Keratinocyte (primary cell): Measurements from ENCODE around the gene KDM3A. TPM values are rescaled to one million over a fixed set of nuclear protein-coding genes. Genes with fewer than 3 reads are reported as not detected.

Source experiments
- DNase-seq: peaks from one replicate; pipeline ENCODE4 v3.0.0-alpha.2; 2011; ENCODE audit warnings: low read depth, missing footprints, low spot score
- FAIRE-seq: peaks from 2 replicates; lab custom pipeline; 2011; peaks lifted over from hg19 to GRCh38; lab: Jason Lieb, UNC
- H2AFZ ChIP-seq: 2 replicates; pipeline ENCODE4 v1.6.0; 2012; ENCODE audit warnings: low read length, control low read depth, inconsistent platforms; ENCODE audit not compliant: control insufficient read depth
- H3K27ac ChIP-seq: 2 replicates; pipeline ENCODE4 v1.5.1; 2011; ENCODE audit warnings: low read length; ENCODE audit not compliant: control insufficient read depth, insufficient read depth
- H3K27me3 ChIP-seq: 3 replicates; pipeline ENCODE4 v1.6.0; 2011; ENCODE audit warnings: low read length; ENCODE audit not compliant: control insufficient read depth, insufficient read depth; ENCODE audit errors: extremely low read depth
- H3K36me3 ChIP-seq, 2 experiments: 2 replicates in 1 of 2; 3 replicates in 1 of 2; pipeline ENCODE4 v1.5.1; 2011; ENCODE audit warnings: low read length in 2 of 2, mild to moderate bottlenecking in 1 of 2; ENCODE audit not compliant: control insufficient read depth in 2 of 2, insufficient read depth in 2 of 2; ENCODE audit errors: extremely low read depth in 1 of 2
- H3K4me1 ChIP-seq: 3 replicates; pipeline ENCODE4 v1.5.1; 2011; ENCODE audit warnings: low read length; ENCODE audit not compliant: control insufficient read depth, insufficient read depth; ENCODE audit errors: extremely low read depth
- H3K4me2 ChIP-seq: 3 replicates; pipeline ENCODE4 v1.6.0; 2011; ENCODE audit warnings: low read depth, low read length; ENCODE audit not compliant: control insufficient read depth, insufficient read depth; ENCODE audit errors: extremely low read depth
- H3K4me3 ChIP-seq, 3 experiments: fragments of 200-600 bp in 1 of 3; sonication (generic) in 1 of 3; 2 replicates in 2 of 3; 3 replicates in 1 of 3; pipeline ENCODE4 v1.5.1; 2011 to 2016; ENCODE audit warnings: low read length in 3 of 3, mild to moderate bottlenecking in 3 of 3, control low read depth in 2 of 3, inconsistent platforms in 1 of 3, low read depth in 1 of 3, mixed read lengths in 1 of 3, mixed run types in 1 of 3, moderate library complexity in 1 of 3; ENCODE audit not compliant: control insufficient read depth in 2 of 3, insufficient read depth in 2 of 3; ENCODE audit errors: extremely low read depth in 1 of 3
- H3K79me2 ChIP-seq: 2 replicates; pipeline ENCODE4 v1.6.0; 2012; ENCODE audit warnings: low read length; ENCODE audit not compliant: control insufficient read depth, insufficient read depth
- H3K9ac ChIP-seq: 3 replicates; pipeline ENCODE4 v1.6.0; 2011; ENCODE audit warnings: low read length; ENCODE audit not compliant: control insufficient read depth, insufficient read depth; ENCODE audit errors: extremely low read depth
- H3K9me1 ChIP-seq: 3 replicates; pipeline ENCODE4 v1.6.0; 2011; ENCODE audit warnings: low read length; ENCODE audit not compliant: control insufficient read depth, insufficient read depth; ENCODE audit errors: extremely low read depth
- H3K9me3 ChIP-seq: 2 replicates; pipeline ENCODE4 v1.5.1; 2012; ENCODE audit warnings: low read depth, low read length; ENCODE audit not compliant: control insufficient read depth
- H4K20me1 ChIP-seq: 3 replicates; pipeline ENCODE4 v1.6.0; 2011; ENCODE audit warnings: low read length; ENCODE audit not compliant: control insufficient read depth, insufficient read depth; ENCODE audit errors: extremely low read depth
- CTCF ChIP-seq, 3 experiments: IDR thresholded peaks in 1 of 3; conservative IDR thresholded peaks in 1 of 3; optimal IDR thresholded peaks in 1 of 3; 2 replicates in 2 of 3; 3 replicates in 1 of 3; pipeline versions ENCODE3 to v1.5.1; 2011; ENCODE audit warnings: low read length in 3 of 3, mild to moderate bottlenecking in 3 of 3, moderate library complexity in 2 of 3, control low read depth in 1 of 3, inconsistent platforms in 1 of 3; ENCODE audit not compliant: insufficient read depth in 2 of 3; ENCODE audit errors: extremely low read depth in 1 of 3
- EZH2 ChIP-seq: IDR thresholded peaks from one replicate; pipeline ENCODE4 v1.6.1; 2012; ENCODE audit warnings: inconsistent platforms, mild to moderate bottlenecking, low read length, moderate library complexity
- dilution Hi-C: fragments of 300-500 bp; cut with MboI; formaldehyde crosslinking; loops from one replicate; pipeline ENCODE4 v1.7.0; 2020; ENCODE audit warnings: low sequenced_read_pairs; ENCODE audit not compliant: extremely low pct_ligation_motif_present
- polyA plus RNA-seq, 5 experiments: library from polyadenylated mRNA; depleted of rRNA in 3 of 5; stranded (reverse) in 3 of 5; stranded (forward) in 1 of 5; unstranded in 1 of 5; fragments of >200 nt; gene quantifications; 1 replicate in 1 of 5; 2 replicates in 3 of 5; 3 replicates in 1 of 5; pipeline versions ENCODE4 v1.2.1 to v1.2.3, GENCODE V29; 2011 to 2012; ENCODE audit warnings: missing spikeins in 2 of 5, low read depth in 1 of 5, low replicate concordance in 1 of 5

The KDM3A gene
- polyA plus RNA-seq, 1 donor (not counting 4 experiments of a cell fraction or from before 2014, with no cell fraction given) = 32.9 TPM

- H4K20me1 ChIP-seq = no peaks in the 10 kb centered on the region
- H3K9me1 ChIP-seq = no peaks in the 10 kb centered on the region
- H3K4me3 ChIP-seq = no peak overlapping the region
- TF ChIP-seq EZH2 (no peak), CTCF (optimal IDR thresholded peaks at IDR 0.05 in 1 of 3, IDR thresholded peaks at IDR 0.05 in 1 of 3, conservative IDR thresholded peaks at IDR 0.05 in 1 of 3; ENCODE audit: extremely low read depth in 1 of 3, insufficient read depth in 2 of 3, low read length in 3 of 3) (no peak)
- no peak overlapping the region for H3K27ac ChIP-seq
- H3K36me3 ChIP-seq = peaks cover 36 to 52% of the 10 kb centered on the region in 2 experiments
- H3K79me2 ChIP-seq = no peaks in the 10 kb centered on the region
- no peaks in the 10 kb centered on the region for H3K27me3 ChIP-seq
- DNase-seq = no peak
- H2AFZ ChIP-seq = no peak overlapping the region
- no peak overlapping the region for H3K9ac ChIP-seq
- no peak overlapping the region for H3K4me2 ChIP-seq
- H3K9me3 ChIP-seq = no peaks in the 10 kb centered on the region
- H3K4me1 ChIP-seq = peaks cover 6% of the 10 kb centered on the region
- FAIRE-seq = no peak
- dilution Hi-C loops = no loop called here
Observed at GRCh38 chr2:86485103-86485502, 43.9 kb downstream of the KDM3A start.

GRCh38 chr2:86485802-86486201 is 44.6 kb downstream of the KDM3A start:
- TF ChIP-seq CTCF (optimal IDR thresholded peaks at IDR 0.05 in 1 of 3, IDR thresholded peaks at IDR 0.05 in 1 of 3, conservative IDR thresholded peaks at IDR 0.05 in 1 of 3; ENCODE audit: extremely low read depth in 1 of 3, insufficient read depth in 2 of 3, low read length in 3 of 3) (no peak), EZH2 (no peak)
- Histone ChIP-seq H3K79me2 (no peaks in the 10 kb centered on the region), H2AFZ (no peak overlapping the region), H3K9me1 (no peaks in the 10 kb centered on the region), H4K20me1 (no peaks in the 10 kb centered on the region), H3K36me3 (peaks cover 36 to 49% of the 10 kb centered on the region in 2 experiments), H3K27me3 (no peaks in the 10 kb centered on the region), H3K9me3 (no peaks in the 10 kb centered on the region), H3K4me1 (peaks cover 6% of the 10 kb centered on the region), H3K4me3 (no peak overlapping the region), H3K27ac (no peak overlapping the region), H3K4me2 (no peak overlapping the region), H3K9ac (no peak overlapping the region)
- no peak for DNase-seq
- FAIRE-seq = no peak
- dilution Hi-C loops = no loop called here
